ENCODE measurements around the gene VSX1.

VSX1 gene

GRCh38 chr20:25117990-25118389, 36.0 kb upstream of the VSX1 start:
- H3K4me3 ChIP-seq (ENCODE audit: low read depth, low read length) = no peak overlapping the region
- TF ChIP-seq POLR2A (IDR thresholded peaks at IDR 0.05; ENCODE audit: extremely low read depth, insufficient read length) (no peak), MAX (IDR thresholded peaks at IDR 0.05; ENCODE audit: low read depth, low read length) (no peak), MYC (IDR thresholded peaks at IDR 0.05; ENCODE audit: low read depth, low read length) (no peak)
- TF ChIP-seq, protein P1, sequence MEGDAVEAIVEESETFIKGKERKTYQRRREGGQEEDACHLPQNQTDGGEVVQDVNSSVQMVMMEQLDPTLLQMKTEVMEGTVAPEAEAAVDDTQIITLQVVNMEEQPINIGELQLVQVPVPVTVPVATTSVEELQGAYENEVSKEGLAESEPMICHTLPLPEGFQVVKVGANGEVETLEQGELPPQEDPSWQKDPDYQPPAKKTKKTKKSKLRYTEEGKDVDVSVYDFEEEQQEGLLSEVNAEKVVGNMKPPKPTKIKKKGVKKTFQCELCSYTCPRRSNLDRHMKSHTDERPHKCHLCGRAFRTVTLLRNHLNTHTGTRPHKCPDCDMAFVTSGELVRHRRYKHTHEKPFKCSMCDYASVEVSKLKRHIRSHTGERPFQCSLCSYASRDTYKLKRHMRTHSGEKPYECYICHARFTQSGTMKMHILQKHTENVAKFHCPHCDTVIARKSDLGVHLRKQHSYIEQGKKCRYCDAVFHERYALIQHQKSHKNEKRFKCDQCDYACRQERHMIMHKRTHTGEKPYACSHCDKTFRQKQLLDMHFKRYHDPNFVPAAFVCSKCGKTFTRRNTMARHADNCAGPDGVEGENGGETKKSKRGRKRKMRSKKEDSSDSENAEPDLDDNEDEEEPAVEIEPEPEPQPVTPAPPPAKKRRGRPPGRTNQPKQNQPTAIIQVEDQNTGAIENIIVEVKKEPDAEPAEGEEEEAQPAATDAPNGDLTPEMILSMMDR (IDR thresholded peaks at IDR 0.05; ENCODE audit: low read depth, low read length) = no peak
- DNase-seq (ENCODE audit: low read depth) = no peak

GRCh38 chr20:25116739-25117458, 35.0 kb upstream of the VSX1 start:
- no peak overlapping the region for H3K4me3 ChIP-seq (ENCODE audit: low read depth, low read length)
- TF ChIP-seq MYC (IDR thresholded peaks at IDR 0.05; ENCODE audit: low read depth, low read length) = no peak
- TF ChIP-seq, protein P1 (IDR thresholded peaks at IDR 0.05; ENCODE audit: low read depth, low read length) = no peak
- TF ChIP-seq POLR2A (IDR thresholded peaks at IDR 0.05; ENCODE audit: extremely low read depth, insufficient read length) = no peak
- TF ChIP-seq MAX (IDR thresholded peaks at IDR 0.05; ENCODE audit: low read depth, low read length) = no peak
- no peak for DNase-seq (ENCODE audit: low read depth)

DNA sequence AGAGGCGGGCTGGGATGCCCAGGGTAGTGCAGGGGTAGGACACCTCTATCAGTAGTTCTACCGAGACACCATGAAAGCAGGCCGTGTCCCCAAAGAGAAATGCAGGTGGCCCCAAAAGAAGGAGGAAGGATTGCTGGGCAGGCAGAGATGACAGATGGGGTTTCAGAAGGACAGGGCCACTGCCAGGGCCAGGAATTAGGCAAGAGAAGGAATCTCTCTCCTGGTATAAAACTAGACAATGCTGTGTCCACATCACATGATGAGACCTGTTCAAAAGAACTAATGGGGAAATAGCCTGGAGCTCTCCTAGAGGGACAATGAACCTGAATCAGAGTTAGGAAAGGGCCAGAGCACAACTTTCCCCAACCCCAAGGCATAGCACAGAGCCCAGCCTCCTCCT, 21.6 kb upstream of the VSX1 start:
- no peak for DNase-seq (ENCODE audit: low read depth)
- no peak for TF ChIP-seq MAX (IDR thresholded peaks at IDR 0.05; ENCODE audit: low read depth, low read length)
- no peak for TF ChIP-seq POLR2A (IDR thresholded peaks at IDR 0.05; ENCODE audit: extremely low read depth, insufficient read length)
- TF ChIP-seq MYC (IDR thresholded peaks at IDR 0.05; ENCODE audit: low read depth, low read length) = no peak
- TF ChIP-seq, protein P1 (IDR thresholded peaks at IDR 0.05; ENCODE audit: low read depth, low read length) = no peak
- no peak overlapping the region for H3K4me3 ChIP-seq (ENCODE audit: low read depth, low read length)

DNA sequence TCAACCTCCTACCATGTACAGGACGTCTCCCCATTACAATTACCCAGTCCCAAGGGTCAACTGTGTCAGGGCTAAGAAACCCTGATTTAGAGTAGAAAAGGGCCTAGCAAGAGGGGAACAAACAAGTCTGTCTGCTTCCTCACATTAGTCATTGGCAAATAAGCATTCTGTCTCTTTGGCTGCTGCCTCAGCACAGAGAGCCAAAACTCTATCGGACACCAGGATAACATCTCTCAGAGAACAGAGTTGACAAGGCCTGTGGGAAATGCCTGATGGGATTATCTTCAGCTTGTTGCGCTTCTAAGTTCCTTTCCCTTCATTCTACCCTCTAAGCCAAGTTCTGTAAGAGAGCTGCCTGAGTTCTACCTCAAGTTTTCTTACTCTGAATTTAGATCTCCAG, 19.0 kb upstream of the VSX1 start:
- TF ChIP-seq MAX (IDR thresholded peaks at IDR 0.05; ENCODE audit: low read depth, low read length) (no peak), MYC (IDR thresholded peaks at IDR 0.05; ENCODE audit: low read depth, low read length) (no peak), POLR2A (IDR thresholded peaks at IDR 0.05; ENCODE audit: extremely low read depth, insufficient read length) (no peak)
- TF ChIP-seq, protein P1 (IDR thresholded peaks at IDR 0.05; ENCODE audit: low read depth, low read length) = no peak
- H3K4me3 ChIP-seq (ENCODE audit: low read depth, low read length) = no peak overlapping the region
- no peak for DNase-seq (ENCODE audit: low read depth)

GRCh38 chr20:25099601-25100140, 17.7 kb upstream of the VSX1 start:
- DNase-seq (ENCODE audit: low read depth) = no peak
- TF ChIP-seq POLR2A (IDR thresholded peaks at IDR 0.05; ENCODE audit: extremely low read depth, insufficient read length) = no peak
- no peak for TF ChIP-seq MAX (IDR thresholded peaks at IDR 0.05; ENCODE audit: low read depth, low read length)
- no peak for TF ChIP-seq MYC (IDR thresholded peaks at IDR 0.05; ENCODE audit: low read depth, low read length)
- TF ChIP-seq, protein P1 (IDR thresholded peaks at IDR 0.05; ENCODE audit: low read depth, low read length) = no peak
- no peak overlapping the region for H3K4me3 ChIP-seq (ENCODE audit: low read depth, low read length)

All from NB4 (cell line).